Suprapubic skin (tissue), 4 donors: ENCODE measurements around the gene PTPRM. TPM values are rescaled to one million over a fixed set of nuclear protein-coding genes. Genes with fewer than 3 reads are reported as not detected.

ENCODE experiments used
- DNase-seq, 2 donors: peaks; one replicate each; pipeline ENCODE4 v3.0.0-alpha.2; 2019; ENCODE audit warnings: low spot score in 2 of 2
- H3K27ac ChIP-seq: fragments of 200-600 bp; sonication (generic); one replicate; pipeline ENCODE4 v1.5.1; 2019
- H3K27me3 ChIP-seq: fragments of 200-600 bp; sonication (generic); one replicate; pipeline ENCODE4 v1.5.1; 2019
- H3K36me3 ChIP-seq: fragments of 200-600 bp; sonication (generic); one replicate; pipeline ENCODE4 v1.5.1; 2019
- H3K4me1 ChIP-seq: fragments of 200-600 bp; sonication (generic); one replicate; pipeline ENCODE4 v1.5.1; 2019
- H3K4me3 ChIP-seq: fragments of 200-600 bp; sonication (generic); one replicate; pipeline ENCODE4 v1.5.1; 2019; ENCODE audit warnings: mild to moderate bottlenecking
- H3K9me3 ChIP-seq: fragments of 200-600 bp; sonication (generic); one replicate; pipeline ENCODE4 v1.5.1; 2019
- EP300 ChIP-seq: sonication (generic); formaldehyde crosslinking; IDR thresholded peaks from one replicate; pipeline ENCODE4 v1.6.1; 2017; ENCODE audit warnings: antibody characterized with exemption
- POLR2A ChIP-seq, 2 donors: fragments of 450-650 bp; IDR thresholded peaks; one replicate each; pipeline ENCODE4 v1.6.1; 2017; ENCODE audit warnings: antibody characterized with exemption in 2 of 2, mild to moderate bottlenecking in 2 of 2, moderate library complexity in 2 of 2
- POLR2AphosphoS5 ChIP-seq, 3 donors: sonication (generic); formaldehyde crosslinking; IDR thresholded peaks; one replicate each; pipeline ENCODE4 v1.6.1; 2017; ENCODE audit warnings: antibody characterized with exemption in 3 of 3
- WGBS: methylation state at CpG from one replicate; pipeline ENCODE4 v1.1.5; 2018; 5-methylcytosine and 5-hydroxymethylcytosine counted together
- total RNA-seq, 4 donors: library from RNA; depleted of rRNA; stranded (reverse); fragments of >200 nt; gene quantifications; one replicate each; pipeline ENCODE4 v1.1.0, GENCODE V29; 2016
- TF ChIP-seq, protein P1 (sequence below), 2 donors: fragments of 200-600 bp in 1 of 2; fragments of 450-650 bp in 1 of 2; sonication (generic) in 1 of 2; IDR thresholded peaks; one replicate each; pipeline ENCODE4 v1.5.1; 2016 to 2019; ENCODE audit warnings: antibody characterized with exemption in 2 of 2, mild to moderate bottlenecking in 1 of 2, moderate library complexity in 1 of 2

Gene PTPRM
- total RNA-seq, 4 donors from 2014 or later = 19.8 to 73.7 (median 40.0) TPM

DNA sequence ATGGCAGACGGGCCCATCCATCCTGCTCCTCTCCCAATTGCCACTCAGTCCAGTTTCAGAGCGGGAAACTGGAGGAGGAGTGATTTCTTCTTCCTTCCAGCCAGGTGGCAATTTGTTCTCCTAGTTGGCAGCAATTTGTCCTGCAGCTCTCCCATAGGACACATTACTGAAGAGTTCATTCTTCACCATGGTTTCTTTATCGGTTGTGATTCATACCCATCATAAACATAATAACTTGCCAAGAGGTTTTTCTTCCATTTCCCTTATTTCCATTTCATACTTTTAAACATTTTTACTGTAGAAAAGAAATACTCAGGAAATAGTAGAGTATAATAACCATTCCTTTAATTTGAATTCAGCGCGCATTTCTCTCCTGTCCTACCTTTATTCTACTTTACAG lies 664.2 kb downstream of the PTPRM start:
- WGBS = 78% methylated on average over 4 of the region's 5 CpGs
- Histone ChIP-seq H3K27ac (no peak overlapping the region), H3K27me3 (no peaks in the 10 kb centered on the region), H3K4me3 (no peak overlapping the region), H3K9me3 (no peaks in the 10 kb centered on the region), H3K4me1 (no peaks in the 10 kb centered on the region), H3K36me3 (no peaks in the 10 kb centered on the region)
- DNase-seq = no peak
- TF ChIP-seq, protein P1, sequence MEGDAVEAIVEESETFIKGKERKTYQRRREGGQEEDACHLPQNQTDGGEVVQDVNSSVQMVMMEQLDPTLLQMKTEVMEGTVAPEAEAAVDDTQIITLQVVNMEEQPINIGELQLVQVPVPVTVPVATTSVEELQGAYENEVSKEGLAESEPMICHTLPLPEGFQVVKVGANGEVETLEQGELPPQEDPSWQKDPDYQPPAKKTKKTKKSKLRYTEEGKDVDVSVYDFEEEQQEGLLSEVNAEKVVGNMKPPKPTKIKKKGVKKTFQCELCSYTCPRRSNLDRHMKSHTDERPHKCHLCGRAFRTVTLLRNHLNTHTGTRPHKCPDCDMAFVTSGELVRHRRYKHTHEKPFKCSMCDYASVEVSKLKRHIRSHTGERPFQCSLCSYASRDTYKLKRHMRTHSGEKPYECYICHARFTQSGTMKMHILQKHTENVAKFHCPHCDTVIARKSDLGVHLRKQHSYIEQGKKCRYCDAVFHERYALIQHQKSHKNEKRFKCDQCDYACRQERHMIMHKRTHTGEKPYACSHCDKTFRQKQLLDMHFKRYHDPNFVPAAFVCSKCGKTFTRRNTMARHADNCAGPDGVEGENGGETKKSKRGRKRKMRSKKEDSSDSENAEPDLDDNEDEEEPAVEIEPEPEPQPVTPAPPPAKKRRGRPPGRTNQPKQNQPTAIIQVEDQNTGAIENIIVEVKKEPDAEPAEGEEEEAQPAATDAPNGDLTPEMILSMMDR (IDR thresholded peaks at IDR 0.05) = no peak
- no peak for TF ChIP-seq EP300

DNA sequence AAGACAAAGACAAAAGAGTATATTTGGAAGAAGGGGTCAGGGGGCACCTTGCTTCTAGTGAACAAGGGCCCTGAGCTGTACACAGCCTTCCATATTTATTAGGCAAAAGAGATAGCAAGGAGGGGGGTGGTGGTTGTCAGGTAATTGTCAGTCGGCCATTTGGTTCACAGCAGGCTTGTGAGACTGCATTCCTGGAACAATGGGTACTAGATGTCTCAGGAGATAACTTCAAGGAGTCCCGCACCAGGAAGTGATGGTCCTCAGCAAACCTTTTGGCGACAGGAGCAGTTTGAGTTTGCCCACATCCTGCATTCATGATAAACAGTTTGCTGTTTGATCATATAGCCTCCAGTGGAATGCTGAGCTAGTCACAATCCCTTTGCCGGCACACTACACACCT lies 665.7 kb downstream of the PTPRM start:
- H3K9me3 ChIP-seq = no peaks in the 10 kb centered on the region
- H3K4me1 ChIP-seq = no peaks in the 10 kb centered on the region
- H3K27me3 ChIP-seq = no peaks in the 10 kb centered on the region
- 70% methylated on average over 4 of the region's 4 CpGs for whole genome bisulfite sequencing
- H3K36me3 ChIP-seq = no peaks in the 10 kb centered on the region
- TF ChIP-seq, protein P1 (IDR thresholded peaks at IDR 0.05) = no peak
- TF ChIP-seq POLR2A (IDR thresholded peaks at IDR 0.05) (no peak), POLR2AphosphoS5 (IDR thresholded peaks at IDR 0.05) (no peak), EP300 (no peak)
- DNase-seq = no peak
- H3K27ac ChIP-seq = no peak overlapping the region
- no peak overlapping the region for H3K4me3 ChIP-seq

DNA sequence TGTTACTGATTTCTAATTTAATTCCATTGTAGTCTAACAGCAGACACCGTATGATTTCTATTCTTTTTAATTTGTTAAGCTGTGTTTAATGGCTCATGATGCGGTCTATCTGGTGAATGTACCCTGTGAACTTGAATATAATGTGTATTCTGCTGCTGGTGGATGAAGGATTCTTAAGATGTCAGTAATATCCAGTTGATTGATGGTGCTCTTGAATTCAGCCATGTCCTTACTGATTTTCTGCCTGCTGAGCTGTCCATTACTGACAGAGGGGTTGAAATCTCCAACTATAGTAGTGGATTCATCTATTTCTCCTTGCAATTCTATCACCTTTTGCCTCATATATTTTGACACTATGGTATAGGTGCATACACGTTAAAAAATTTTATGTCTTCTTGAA lies 668.8 kb downstream of the PTPRM start:
- TF ChIP-seq POLR2AphosphoS5 (IDR thresholded peaks at IDR 0.05) = no peak
- no peak for TF ChIP-seq EP300
- no peak for TF ChIP-seq POLR2A (IDR thresholded peaks at IDR 0.05)
- TF ChIP-seq, protein P1 (IDR thresholded peaks at IDR 0.05) = no peak
- no peaks in the 10 kb centered on the region for H3K27me3 ChIP-seq
- no peaks in the 10 kb centered on the region for H3K36me3 ChIP-seq
- H3K4me3 ChIP-seq = no peak overlapping the region
- H3K9me3 ChIP-seq = no peaks in the 10 kb centered on the region
- 92% methylated on average over 3 of the region's 3 CpGs for WGBS
- no peak overlapping the region for H3K27ac ChIP-seq
- no peaks in the 10 kb centered on the region for H3K4me1 ChIP-seq
- no peak for DNase-seq

DNA sequence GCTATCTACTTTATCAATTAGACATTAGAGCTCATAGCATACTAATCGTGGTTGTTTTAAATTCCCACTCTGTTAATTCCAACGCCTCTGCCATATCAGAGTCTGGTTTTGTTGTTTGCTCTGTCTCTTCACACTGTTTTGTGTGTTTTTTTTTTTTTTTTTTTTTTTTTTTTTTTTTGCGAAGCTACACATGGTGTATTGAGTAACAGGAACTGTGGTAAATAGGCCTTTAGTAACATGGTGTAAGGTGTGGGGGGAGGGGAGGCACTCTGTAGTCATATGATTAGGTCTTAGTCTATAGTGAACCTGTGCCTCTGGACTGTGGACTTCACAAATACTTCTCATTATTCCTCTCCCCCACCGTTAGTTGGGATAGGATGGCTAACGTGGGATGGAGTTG lies 671.4 kb downstream of the PTPRM start:
- no peak for DNase-seq
- no peaks in the 10 kb centered on the region for H3K36me3 ChIP-seq
- no peaks in the 10 kb centered on the region for H3K4me1 ChIP-seq
- H3K9me3 ChIP-seq = no peaks in the 10 kb centered on the region
- 96% methylated on average over 5 of the region's 5 CpGs for WGBS
- H3K4me3 ChIP-seq = no peak overlapping the region
- no peaks in the 10 kb centered on the region for H3K27me3 ChIP-seq
- no peak for TF ChIP-seq EP300
- TF ChIP-seq, protein P1 (IDR thresholded peaks at IDR 0.05) = no peak
- TF ChIP-seq POLR2A (IDR thresholded peaks at IDR 0.05) = no peak
- no peak for TF ChIP-seq POLR2AphosphoS5 (IDR thresholded peaks at IDR 0.05)
- H3K27ac ChIP-seq = no peak overlapping the region

DNA sequence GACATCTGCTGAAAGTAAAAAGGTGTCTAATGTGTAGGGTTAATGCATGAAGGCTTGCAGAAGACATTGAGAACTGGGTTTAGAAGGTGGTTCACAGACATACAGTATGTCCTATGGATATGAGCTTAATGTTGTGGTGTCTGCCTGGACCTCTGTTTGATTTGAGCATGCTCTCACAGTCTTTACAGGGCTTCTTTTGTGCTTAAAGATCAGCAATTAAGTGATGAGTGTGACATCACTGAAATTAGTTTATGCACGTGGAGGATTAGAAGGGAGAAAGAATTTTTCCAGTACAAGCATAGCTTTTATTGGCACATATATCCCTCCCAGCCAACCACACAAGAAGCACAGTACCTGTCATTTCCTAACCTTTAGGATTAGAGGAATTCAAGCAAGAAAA lies 674.6 kb downstream of the PTPRM start:
- DNase-seq = no peak
- H3K4me3 ChIP-seq = no peak overlapping the region
- no peaks in the 10 kb centered on the region for H3K27me3 ChIP-seq
- TF ChIP-seq POLR2A (IDR thresholded peaks at IDR 0.05) (no peak), EP300 (no peak), POLR2AphosphoS5 (IDR thresholded peaks at IDR 0.05) (no peak)
- TF ChIP-seq, protein P1 (IDR thresholded peaks at IDR 0.05) = no peak
- no peaks in the 10 kb centered on the region for H3K36me3 ChIP-seq
- no peaks in the 10 kb centered on the region for H3K4me1 ChIP-seq
- no peak overlapping the region for H3K27ac ChIP-seq
- WGBS = 47% methylated on average over 1 of the region's 1 CpG
- no peaks in the 10 kb centered on the region for H3K9me3 ChIP-seq
